Keratinocyte (primary cell): ENCODE data around the gene SPRED3. TPM values are rescaled to one million over a fixed set of nuclear protein-coding genes. Genes with fewer than 3 reads are reported as not detected.

Source experiments
- DNase-seq: peaks from one replicate; pipeline ENCODE4 v3.0.0-alpha.2; 2011; ENCODE audit warnings: low read depth, missing footprints, low spot score
- FAIRE-seq: peaks from 2 replicates; lab custom pipeline; 2011; peaks lifted over from hg19 to GRCh38; lab: Jason Lieb, UNC
- H2AFZ ChIP-seq: 2 replicates; pipeline ENCODE4 v1.6.0; 2012; ENCODE audit warnings: low read length, control low read depth, inconsistent platforms; ENCODE audit not compliant: control insufficient read depth
- H3K27ac ChIP-seq: 2 replicates; pipeline ENCODE4 v1.5.1; 2011; ENCODE audit warnings: low read length; ENCODE audit not compliant: control insufficient read depth, insufficient read depth
- H3K27me3 ChIP-seq: 3 replicates; pipeline ENCODE4 v1.6.0; 2011; ENCODE audit warnings: low read length; ENCODE audit not compliant: control insufficient read depth, insufficient read depth; ENCODE audit errors: extremely low read depth
- H3K36me3 ChIP-seq, 2 experiments: 2 replicates in 1 of 2; 3 replicates in 1 of 2; pipeline ENCODE4 v1.5.1; 2011; ENCODE audit warnings: low read length in 2 of 2, mild to moderate bottlenecking in 1 of 2; ENCODE audit not compliant: control insufficient read depth in 2 of 2, insufficient read depth in 2 of 2; ENCODE audit errors: extremely low read depth in 1 of 2
- H3K4me1 ChIP-seq: 3 replicates; pipeline ENCODE4 v1.5.1; 2011; ENCODE audit warnings: low read length; ENCODE audit not compliant: control insufficient read depth, insufficient read depth; ENCODE audit errors: extremely low read depth
- H3K4me2 ChIP-seq: 3 replicates; pipeline ENCODE4 v1.6.0; 2011; ENCODE audit warnings: low read depth, low read length; ENCODE audit not compliant: control insufficient read depth, insufficient read depth; ENCODE audit errors: extremely low read depth
- H3K4me3 ChIP-seq, 3 experiments: fragments of 200-600 bp in 1 of 3; sonication (generic) in 1 of 3; 2 replicates in 2 of 3; 3 replicates in 1 of 3; pipeline ENCODE4 v1.5.1; 2011 to 2016; ENCODE audit warnings: low read length in 3 of 3, mild to moderate bottlenecking in 3 of 3, control low read depth in 2 of 3, inconsistent platforms in 1 of 3, low read depth in 1 of 3, mixed read lengths in 1 of 3, mixed run types in 1 of 3, moderate library complexity in 1 of 3; ENCODE audit not compliant: control insufficient read depth in 2 of 3, insufficient read depth in 2 of 3; ENCODE audit errors: extremely low read depth in 1 of 3
- H3K79me2 ChIP-seq: 2 replicates; pipeline ENCODE4 v1.6.0; 2012; ENCODE audit warnings: low read length; ENCODE audit not compliant: control insufficient read depth, insufficient read depth
- H3K9ac ChIP-seq: 3 replicates; pipeline ENCODE4 v1.6.0; 2011; ENCODE audit warnings: low read length; ENCODE audit not compliant: control insufficient read depth, insufficient read depth; ENCODE audit errors: extremely low read depth
- H3K9me1 ChIP-seq: 3 replicates; pipeline ENCODE4 v1.6.0; 2011; ENCODE audit warnings: low read length; ENCODE audit not compliant: control insufficient read depth, insufficient read depth; ENCODE audit errors: extremely low read depth
- H3K9me3 ChIP-seq: 2 replicates; pipeline ENCODE4 v1.5.1; 2012; ENCODE audit warnings: low read depth, low read length; ENCODE audit not compliant: control insufficient read depth
- H4K20me1 ChIP-seq: 3 replicates; pipeline ENCODE4 v1.6.0; 2011; ENCODE audit warnings: low read length; ENCODE audit not compliant: control insufficient read depth, insufficient read depth; ENCODE audit errors: extremely low read depth
- EZH2 ChIP-seq: IDR thresholded peaks from one replicate; pipeline ENCODE4 v1.6.1; 2012; ENCODE audit warnings: inconsistent platforms, mild to moderate bottlenecking, low read length, moderate library complexity
- dilution Hi-C: fragments of 300-500 bp; cut with MboI; formaldehyde crosslinking; loops from one replicate; pipeline ENCODE4 v1.7.0; 2020; ENCODE audit warnings: low sequenced_read_pairs; ENCODE audit not compliant: extremely low pct_ligation_motif_present
- polyA plus RNA-seq, 5 experiments: library from polyadenylated mRNA; depleted of rRNA in 3 of 5; stranded (reverse) in 3 of 5; stranded (forward) in 1 of 5; unstranded in 1 of 5; fragments of >200 nt; gene quantifications; 1 replicate in 1 of 5; 2 replicates in 3 of 5; 3 replicates in 1 of 5; pipeline versions ENCODE4 v1.2.1 to v1.2.3, GENCODE V29; 2011 to 2012; ENCODE audit warnings: missing spikeins in 2 of 5, low read depth in 1 of 5, low replicate concordance in 1 of 5
- TF ChIP-seq, protein P1 (sequence below), 3 experiments: IDR thresholded peaks in 1 of 3; conservative IDR thresholded peaks in 1 of 3; optimal IDR thresholded peaks in 1 of 3; 2 replicates in 2 of 3; 3 replicates in 1 of 3; pipeline versions ENCODE3 to v1.5.1; 2011; ENCODE audit warnings: low read length in 3 of 3, mild to moderate bottlenecking in 3 of 3, moderate library complexity in 2 of 3, control low read depth in 1 of 3, inconsistent platforms in 1 of 3; ENCODE audit not compliant: insufficient read depth in 2 of 3; ENCODE audit errors: extremely low read depth in 1 of 3

The SPRED3 gene
- polyA plus RNA-seq, 1 donor (not counting 4 experiments of a cell fraction or from before 2014, with no cell fraction given), result 2.6 TPM

- H4K20me1 ChIP-seq, result peaks cover 14% of the 10 kb centered on the region
- H2AFZ ChIP-seq, result no peak overlapping the region
- no peak overlapping the region for H3K4me2 ChIP-seq
- no peak overlapping the region for H3K4me3 ChIP-seq
- peaks cover 18 to 40% of the 10 kb centered on the region in 2 experiments for H3K36me3 ChIP-seq
- no peaks in the 10 kb centered on the region for H3K9me3 ChIP-seq
- H3K4me1 ChIP-seq, result peaks cover 21% of the 10 kb centered on the region
- FAIRE-seq, result no peak
- no peak overlapping the region for H3K27ac ChIP-seq
- TF ChIP-seq, protein P1, sequence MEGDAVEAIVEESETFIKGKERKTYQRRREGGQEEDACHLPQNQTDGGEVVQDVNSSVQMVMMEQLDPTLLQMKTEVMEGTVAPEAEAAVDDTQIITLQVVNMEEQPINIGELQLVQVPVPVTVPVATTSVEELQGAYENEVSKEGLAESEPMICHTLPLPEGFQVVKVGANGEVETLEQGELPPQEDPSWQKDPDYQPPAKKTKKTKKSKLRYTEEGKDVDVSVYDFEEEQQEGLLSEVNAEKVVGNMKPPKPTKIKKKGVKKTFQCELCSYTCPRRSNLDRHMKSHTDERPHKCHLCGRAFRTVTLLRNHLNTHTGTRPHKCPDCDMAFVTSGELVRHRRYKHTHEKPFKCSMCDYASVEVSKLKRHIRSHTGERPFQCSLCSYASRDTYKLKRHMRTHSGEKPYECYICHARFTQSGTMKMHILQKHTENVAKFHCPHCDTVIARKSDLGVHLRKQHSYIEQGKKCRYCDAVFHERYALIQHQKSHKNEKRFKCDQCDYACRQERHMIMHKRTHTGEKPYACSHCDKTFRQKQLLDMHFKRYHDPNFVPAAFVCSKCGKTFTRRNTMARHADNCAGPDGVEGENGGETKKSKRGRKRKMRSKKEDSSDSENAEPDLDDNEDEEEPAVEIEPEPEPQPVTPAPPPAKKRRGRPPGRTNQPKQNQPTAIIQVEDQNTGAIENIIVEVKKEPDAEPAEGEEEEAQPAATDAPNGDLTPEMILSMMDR (optimal IDR thresholded peaks at IDR 0.05 in 1 of 3, IDR thresholded peaks at IDR 0.05 in 1 of 3, conservative IDR thresholded peaks at IDR 0.05 in 1 of 3; ENCODE audit: extremely low read depth in 1 of 3, insufficient read depth in 2 of 3, low read length in 3 of 3), result peak; percentile 32 to 56 (median 54)
- no peak for TF ChIP-seq EZH2
- H3K9me1 ChIP-seq, result peaks cover 3% of the 10 kb centered on the region
- no peaks in the 10 kb centered on the region for H3K27me3 ChIP-seq
- dilution Hi-C loops, result no loop called here
- peaks cover 5% of the 10 kb centered on the region for H3K79me2 ChIP-seq
- no peak overlapping the region for H3K9ac ChIP-seq
- no peak for DNase-seq
These were observed 4.1 kb upstream of the SPRED3 start for GRCh38 chr19:38384209-38385027.

- peaks cover 15 to 38% of the 10 kb centered on the region in 2 experiments for H3K36me3 ChIP-seq
- H3K9ac ChIP-seq, result no peak overlapping the region
- no peak for TF ChIP-seq EZH2
- TF ChIP-seq, protein P1 (optimal IDR thresholded peaks at IDR 0.05 in 1 of 3, IDR thresholded peaks at IDR 0.05 in 1 of 3, conservative IDR thresholded peaks at IDR 0.05 in 1 of 3; ENCODE audit: extremely low read depth in 1 of 3, insufficient read depth in 2 of 3, low read length in 3 of 3), result peak in 1 of 3 experiments; percentile 1
- no peak overlapping the region for H3K4me3 ChIP-seq
- H3K4me2 ChIP-seq, result no peak overlapping the region
- no peak overlapping the region for H3K27ac ChIP-seq
- peaks cover 7% of the 10 kb centered on the region for H3K79me2 ChIP-seq
- H3K4me1 ChIP-seq, result peaks cover 21% of the 10 kb centered on the region
- no peak overlapping the region for H2AFZ ChIP-seq
- DNase-seq, result no peak
- no peaks in the 10 kb centered on the region for H3K9me3 ChIP-seq
- H4K20me1 ChIP-seq, result peaks cover 14% of the 10 kb centered on the region
- no peaks in the 10 kb centered on the region for H3K27me3 ChIP-seq
- dilution Hi-C loops, result no loop called here
- peaks cover 6% of the 10 kb centered on the region for H3K9me1 ChIP-seq
- FAIRE-seq, result no peak
These were observed 3.3 kb upstream of the SPRED3 start for GRCh38 chr19:38385057-38385803.
